ENCODE measurements around the gene CEACAM19. TPM values are rescaled to one million over a fixed set of nuclear protein-coding genes. Genes with fewer than 3 reads are reported as not detected.

CEACAM19 gene
- total and polyA plus RNA-seq, 9 of the 15 experiments (the other 6 are each of a cell fraction or from before 2014, with no cell fraction given), result 0.15 to 0.30 (median 0.23) TPM; not detected in 5

DNA sequence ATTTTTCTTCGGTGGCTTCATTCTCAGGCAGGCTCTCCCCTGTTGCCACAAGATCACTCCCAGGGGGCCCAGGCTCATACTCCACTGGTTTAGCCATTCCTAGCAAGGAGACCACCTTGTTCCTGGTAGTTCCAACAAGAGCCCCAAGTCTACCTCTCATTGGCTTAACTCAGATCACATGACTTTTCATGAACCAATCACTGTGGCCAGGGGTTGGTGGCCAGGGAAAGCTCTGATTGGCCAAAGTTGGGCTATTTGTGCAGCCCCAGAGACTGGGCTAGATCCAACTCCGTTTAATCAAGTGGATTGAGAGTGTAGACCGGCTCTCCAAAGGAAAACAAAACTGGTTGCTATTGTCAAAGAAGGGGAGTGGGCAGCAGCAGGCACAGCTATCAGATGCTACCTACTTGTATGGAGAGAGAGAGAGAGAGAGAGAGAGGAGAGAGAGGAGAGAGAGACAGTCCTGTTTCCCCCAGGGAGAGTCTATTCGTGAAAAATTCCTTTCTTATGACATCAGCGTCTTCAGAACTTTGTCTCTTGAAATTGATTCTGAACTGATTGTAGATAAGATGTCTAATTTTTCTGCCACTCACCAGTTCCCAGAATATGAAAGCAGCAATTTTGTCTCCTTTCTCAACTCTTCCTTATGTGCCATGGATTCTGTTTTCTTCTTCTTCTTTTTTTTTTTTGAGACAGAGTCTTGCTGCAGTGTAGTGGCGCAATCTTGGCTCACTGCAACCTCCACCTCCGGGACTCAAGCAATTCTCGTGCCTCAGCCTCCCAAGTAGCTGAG lies 5.9 kb downstream of the CEACAM19 start (continued):
- TF ChIP-seq, protein P1, sequence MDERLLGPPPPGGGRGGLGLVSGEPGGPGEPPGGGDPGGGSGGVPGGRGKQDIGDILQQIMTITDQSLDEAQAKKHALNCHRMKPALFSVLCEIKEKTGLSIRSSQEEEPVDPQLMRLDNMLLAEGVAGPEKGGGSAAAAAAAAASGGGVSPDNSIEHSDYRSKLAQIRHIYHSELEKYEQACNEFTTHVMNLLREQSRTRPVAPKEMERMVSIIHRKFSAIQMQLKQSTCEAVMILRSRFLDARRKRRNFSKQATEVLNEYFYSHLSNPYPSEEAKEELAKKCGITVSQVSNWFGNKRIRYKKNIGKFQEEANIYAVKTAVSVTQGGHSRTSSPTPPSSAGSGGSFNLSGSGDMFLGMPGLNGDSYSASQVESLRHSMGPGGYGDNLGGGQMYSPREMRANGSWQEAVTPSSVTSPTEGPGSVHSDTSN (CRISPR knock-in tag; IDR thresholded peaks at IDR 0.05; ENCODE audit: low read depth), result no peak
- TF ChIP-seq, protein P1 (tag; conservative IDR thresholded peaks at IDR 0.05; ENCODE audit: low read depth), result no peak
- TF ChIP-seq SREBF2 (CRISPR knock-in tag; IDR thresholded peaks at IDR 0.05) (no peak), ZFPM2 (CRISPR knock-in tag; IDR thresholded peaks at IDR 0.05) (no peak), BRF1 (IDR thresholded peaks at IDR 0.05; ENCODE audit: borderline replicate concordance, extremely low read depth, insufficient read length) (no peak), ZSCAN29 (IDR thresholded peaks at IDR 0.05) (0 out of 2 replicates have a peak, but pooled peaks have one; percentile 53), ZNF12 (CRISPR knock-in tag; IDR thresholded peaks at IDR 0.05) (no peak), ZNF384 (IDR thresholded peaks at IDR 0.05; ENCODE audit: low read depth, low read length) (no peak), SMARCE1 (IDR thresholded peaks at IDR 0.05) (peak; percentile 76; the same call in 1 of the 2 replicates), FOXK2 (conservative IDR thresholded peaks at IDR 0.05 in 1 of 2, IDR thresholded peaks at IDR 0.05 in 1 of 2; ENCODE audit: low read depth in 2 of 2) (no peak; a peak in 1 of 4 replicates), CCNT2 (IDR thresholded peaks at IDR 0.05; ENCODE audit: borderline replicate concordance, extremely low read depth, insufficient read length, low read depth, low read length) (no peak), TEAD1 (CRISPR knock-in tag; IDR thresholded peaks at IDR 0.05) (peak; percentile 57 to 94; a peak in 3 of 4 replicates), ZEB2 (IDR thresholded peaks at IDR 0.05) (no peak), POLR2B (IDR thresholded peaks at IDR 0.05; ENCODE audit: low read depth, partially characterized antibody) (peak; percentile 27), BRCA1 (IDR thresholded peaks at IDR 0.05) (no peak), BRCA1 (CRISPR knock-in tag; IDR thresholded peaks at IDR 0.05) (no peak)
- TF ChIP-seq, protein P2, sequence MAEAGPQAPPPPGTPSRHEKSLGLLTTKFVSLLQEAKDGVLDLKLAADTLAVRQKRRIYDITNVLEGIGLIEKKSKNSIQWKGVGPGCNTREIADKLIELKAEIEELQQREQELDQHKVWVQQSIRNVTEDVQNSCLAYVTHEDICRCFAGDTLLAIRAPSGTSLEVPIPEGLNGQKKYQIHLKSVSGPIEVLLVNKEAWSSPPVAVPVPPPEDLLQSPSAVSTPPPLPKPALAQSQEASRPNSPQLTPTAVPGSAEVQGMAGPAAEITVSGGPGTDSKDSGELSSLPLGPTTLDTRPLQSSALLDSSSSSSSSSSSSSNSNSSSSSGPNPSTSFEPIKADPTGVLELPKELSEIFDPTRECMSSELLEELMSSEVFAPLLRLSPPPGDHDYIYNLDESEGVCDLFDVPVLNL (CRISPR knock-in tag; IDR thresholded peaks at IDR 0.05; ENCODE audit: low read depth), result no peak
- TF ChIP-seq, protein P3, sequence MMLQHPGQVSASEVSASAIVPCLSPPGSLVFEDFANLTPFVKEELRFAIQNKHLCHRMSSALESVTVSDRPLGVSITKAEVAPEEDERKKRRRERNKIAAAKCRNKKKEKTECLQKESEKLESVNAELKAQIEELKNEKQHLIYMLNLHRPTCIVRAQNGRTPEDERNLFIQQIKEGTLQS (IDR thresholded peaks at IDR 0.05), result peak; percentile 92
- TF ChIP-seq, protein P3 (CRISPR knock-in tag; conservative IDR thresholded peaks at IDR 0.05), result no peak
- TF ChIP-seq, protein P4, sequence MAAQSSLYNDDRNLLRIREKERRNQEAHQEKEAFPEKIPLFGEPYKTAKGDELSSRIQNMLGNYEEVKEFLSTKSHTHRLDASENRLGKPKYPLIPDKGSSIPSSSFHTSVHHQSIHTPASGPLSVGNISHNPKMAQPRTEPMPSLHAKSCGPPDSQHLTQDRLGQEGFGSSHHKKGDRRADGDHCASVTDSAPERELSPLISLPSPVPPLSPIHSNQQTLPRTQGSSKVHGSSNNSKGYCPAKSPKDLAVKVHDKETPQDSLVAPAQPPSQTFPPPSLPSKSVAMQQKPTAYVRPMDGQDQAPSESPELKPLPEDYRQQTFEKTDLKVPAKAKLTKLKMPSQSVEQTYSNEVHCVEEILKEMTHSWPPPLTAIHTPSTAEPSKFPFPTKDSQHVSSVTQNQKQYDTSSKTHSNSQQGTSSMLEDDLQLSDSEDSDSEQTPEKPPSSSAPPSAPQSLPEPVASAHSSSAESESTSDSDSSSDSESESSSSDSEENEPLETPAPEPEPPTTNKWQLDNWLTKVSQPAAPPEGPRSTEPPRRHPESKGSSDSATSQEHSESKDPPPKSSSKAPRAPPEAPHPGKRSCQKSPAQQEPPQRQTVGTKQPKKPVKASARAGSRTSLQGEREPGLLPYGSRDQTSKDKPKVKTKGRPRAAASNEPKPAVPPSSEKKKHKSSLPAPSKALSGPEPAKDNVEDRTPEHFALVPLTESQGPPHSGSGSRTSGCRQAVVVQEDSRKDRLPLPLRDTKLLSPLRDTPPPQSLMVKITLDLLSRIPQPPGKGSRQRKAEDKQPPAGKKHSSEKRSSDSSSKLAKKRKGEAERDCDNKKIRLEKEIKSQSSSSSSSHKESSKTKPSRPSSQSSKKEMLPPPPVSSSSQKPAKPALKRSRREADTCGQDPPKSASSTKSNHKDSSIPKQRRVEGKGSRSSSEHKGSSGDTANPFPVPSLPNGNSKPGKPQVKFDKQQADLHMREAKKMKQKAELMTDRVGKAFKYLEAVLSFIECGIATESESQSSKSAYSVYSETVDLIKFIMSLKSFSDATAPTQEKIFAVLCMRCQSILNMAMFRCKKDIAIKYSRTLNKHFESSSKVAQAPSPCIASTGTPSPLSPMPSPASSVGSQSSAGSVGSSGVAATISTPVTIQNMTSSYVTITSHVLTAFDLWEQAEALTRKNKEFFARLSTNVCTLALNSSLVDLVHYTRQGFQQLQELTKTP (IDR thresholded peaks at IDR 0.05; ENCODE audit: low read depth in 1 of 2, partially characterized antibody in 2 of 2), result peak in 1 of 2 experiments; percentile 29
